Measurements from ENCODE around the gene SCD5. TPM values are rescaled to one million over a fixed set of nuclear protein-coding genes. Genes with fewer than 3 reads are reported as not detected.

SCD5 gene
- total and polyA plus RNA-seq, 2 donors (not counting 1 experiment from before 2014, with no cell fraction given): 0.03 TPM; not detected in 1

DNA sequence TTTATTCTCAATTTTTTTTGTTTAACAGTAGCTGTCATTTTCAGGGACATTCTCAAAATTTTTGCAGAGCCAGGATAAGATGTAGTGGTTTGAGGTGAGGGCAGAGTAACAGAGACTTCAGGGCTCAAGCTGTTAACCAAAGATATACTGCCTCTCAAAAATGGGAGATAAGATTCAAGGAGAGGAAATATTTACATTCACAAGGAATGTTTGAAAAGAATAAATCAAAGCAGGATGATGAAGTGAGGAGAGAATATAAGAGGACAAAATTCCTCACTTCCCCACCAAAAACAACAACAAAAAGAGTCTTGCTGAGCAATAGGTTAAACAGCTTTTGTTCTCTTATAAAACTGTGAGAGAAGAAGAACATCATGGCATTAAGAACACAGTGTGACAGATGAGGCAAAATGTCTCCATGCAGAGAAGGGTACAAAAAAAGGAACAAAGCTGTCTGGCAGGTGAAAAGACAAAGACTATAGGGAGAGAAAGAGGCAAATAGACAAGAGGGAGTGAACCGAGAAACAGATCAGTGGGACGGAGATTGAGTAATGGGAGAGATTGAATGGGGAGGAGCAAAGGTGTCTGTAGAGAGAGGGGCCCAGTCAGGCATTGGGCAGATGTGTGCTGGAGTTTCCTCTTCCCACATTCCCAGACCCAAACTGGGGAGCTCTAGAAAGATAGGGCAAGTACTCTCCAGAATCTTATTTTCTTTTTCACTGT lies 130.7 kb downstream of the SCD5 start:
- ChIA-PET POLR2A (no interaction called here), CTCF (no interaction called here)
- Histone ChIP-seq H3K36me3 (replicated peaks in 1 of 2; ENCODE audit: control extremely low read depth in 1 of 2, control insufficient read depth in 1 of 2, extremely low read depth in 1 of 2, insufficient read depth in 2 of 2, low read length in 1 of 2) (no peaks in the 10 kb centered on the region), H4K20me1 (ENCODE audit: control insufficient read depth, insufficient read depth, low read length, poor library complexity, severe bottlenecking) (no peaks in the 10 kb centered on the region), H3K4me1 (ENCODE audit: control insufficient read depth in 2 of 2, insufficient read depth in 2 of 2, low read length in 2 of 2) (no peaks in the 10 kb centered on the region), H3K9ac (ENCODE audit: low read length) (no peak overlapping the region), H3K9me3 (ENCODE audit: control extremely low read depth in 1 of 3, control insufficient read depth in 2 of 3, insufficient read depth in 1 of 3, low read length in 2 of 3) (no peaks in the 10 kb centered on the region), H3K27ac (ENCODE audit: low read length in 2 of 2) (no peak overlapping the region), H3K79me2 (ENCODE audit: control insufficient read depth, insufficient read depth, low read length) (no peaks in the 10 kb centered on the region), H3K4me2 (replicated peaks; ENCODE audit: low read depth, low read length, poor library complexity, severe bottlenecking) (no peak overlapping the region), H3K4me3 (ENCODE audit: control extremely low read depth in 1 of 5, extremely low read depth in 1 of 5, insufficient read depth in 1 of 5, low read depth in 2 of 5, low read length in 4 of 5) (no peak overlapping the region), H2AFZ (ENCODE audit: insufficient read depth, low read depth, low read length, poor library complexity, severe bottlenecking) (no peak overlapping the region), H3K27me3 (replicated peaks in 1 of 4; ENCODE audit: control extremely low read depth in 1 of 4, control insufficient read depth in 3 of 4, insufficient read depth in 4 of 4, low read length in 3 of 4) (no peaks in the 10 kb centered on the region)
- H3K4me3 Mint-ChIP-seq: no peak overlapping the region
- DNase-seq (no peak), ATAC-seq (ENCODE audit: low read depth) (no peak)
- WGBS (ENCODE audit: insufficient coverage): 92% methylated on average over 2 of the region's 2 CpGs
- no peak for TF ChIP-seq EZH2 (IDR thresholded peaks at IDR 0.05; ENCODE audit: borderline replicate concordance, insufficient read depth, low read depth, low read length, poor library complexity, severe bottlenecking)
- TF ChIP-seq, protein P1, sequence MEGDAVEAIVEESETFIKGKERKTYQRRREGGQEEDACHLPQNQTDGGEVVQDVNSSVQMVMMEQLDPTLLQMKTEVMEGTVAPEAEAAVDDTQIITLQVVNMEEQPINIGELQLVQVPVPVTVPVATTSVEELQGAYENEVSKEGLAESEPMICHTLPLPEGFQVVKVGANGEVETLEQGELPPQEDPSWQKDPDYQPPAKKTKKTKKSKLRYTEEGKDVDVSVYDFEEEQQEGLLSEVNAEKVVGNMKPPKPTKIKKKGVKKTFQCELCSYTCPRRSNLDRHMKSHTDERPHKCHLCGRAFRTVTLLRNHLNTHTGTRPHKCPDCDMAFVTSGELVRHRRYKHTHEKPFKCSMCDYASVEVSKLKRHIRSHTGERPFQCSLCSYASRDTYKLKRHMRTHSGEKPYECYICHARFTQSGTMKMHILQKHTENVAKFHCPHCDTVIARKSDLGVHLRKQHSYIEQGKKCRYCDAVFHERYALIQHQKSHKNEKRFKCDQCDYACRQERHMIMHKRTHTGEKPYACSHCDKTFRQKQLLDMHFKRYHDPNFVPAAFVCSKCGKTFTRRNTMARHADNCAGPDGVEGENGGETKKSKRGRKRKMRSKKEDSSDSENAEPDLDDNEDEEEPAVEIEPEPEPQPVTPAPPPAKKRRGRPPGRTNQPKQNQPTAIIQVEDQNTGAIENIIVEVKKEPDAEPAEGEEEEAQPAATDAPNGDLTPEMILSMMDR (IDR thresholded peaks at IDR 0.05): no peak
- no peak overlapping the region for H3K27ac Mint-ChIP-seq
- intact Hi-C loops (cut with micrococcal nuclease): no loop called here
- peaks cover 7% of the 10 kb centered on the region for H3K9me3 Mint-ChIP-seq (ENCODE audit: insufficient read depth)
- peaks cover 18% of the 10 kb centered on the region for H3K27me3 Mint-ChIP-seq
- no peaks in the 10 kb centered on the region for H3K4me1 Mint-ChIP-seq

DNA sequence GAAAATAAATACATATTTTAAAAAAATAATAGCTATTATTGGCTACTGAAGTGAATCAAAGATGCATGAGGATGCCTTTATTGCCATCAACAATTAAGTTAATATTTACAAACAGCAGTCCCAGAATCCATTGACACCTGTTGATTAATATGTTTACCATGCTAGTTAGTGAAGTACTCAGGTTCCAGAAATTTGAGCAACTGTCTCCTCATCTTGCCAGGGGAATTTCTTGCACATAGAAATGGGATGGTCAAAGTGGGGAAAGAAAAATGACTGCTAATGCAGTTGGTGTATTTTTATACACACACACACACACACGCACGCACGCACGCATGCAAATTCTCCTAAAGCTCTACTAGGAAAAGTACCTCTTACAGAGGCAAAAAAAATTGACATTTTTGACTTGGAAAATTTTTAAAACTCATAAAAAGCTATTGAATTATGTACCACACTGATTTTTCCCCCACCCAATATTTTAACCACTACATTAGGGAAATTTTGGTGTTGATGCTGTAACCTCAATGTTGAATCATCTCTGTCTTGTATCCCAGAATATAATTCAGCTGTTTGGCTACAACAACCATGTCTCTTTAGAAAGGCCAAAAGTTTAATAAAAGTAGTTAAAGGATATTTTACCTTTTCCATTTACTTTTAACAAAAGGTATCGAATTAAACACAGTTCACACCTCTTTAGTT lies 131.5 kb downstream of the SCD5 start:
- DNase-seq: no peak
- peaks cover 7% of the 10 kb centered on the region for H3K9me3 Mint-ChIP-seq (ENCODE audit: insufficient read depth)
- no peak overlapping the region for H3K4me3 Mint-ChIP-seq
- intact Hi-C loops (cut with micrococcal nuclease): no loop called here
- H3K4me1 Mint-ChIP-seq: no peaks in the 10 kb centered on the region
- Histone ChIP-seq H4K20me1 (ENCODE audit: control insufficient read depth, insufficient read depth, low read length, poor library complexity, severe bottlenecking) (no peaks in the 10 kb centered on the region), H3K36me3 (replicated peaks in 1 of 2; ENCODE audit: control extremely low read depth in 1 of 2, control insufficient read depth in 1 of 2, extremely low read depth in 1 of 2, insufficient read depth in 2 of 2, low read length in 1 of 2) (no peaks in the 10 kb centered on the region), H3K9ac (ENCODE audit: low read length) (no peak overlapping the region), H3K4me1 (ENCODE audit: control insufficient read depth in 2 of 2, insufficient read depth in 2 of 2, low read length in 2 of 2) (no peaks in the 10 kb centered on the region), H3K4me2 (replicated peaks; ENCODE audit: low read depth, low read length, poor library complexity, severe bottlenecking) (no peak overlapping the region), H3K27ac (ENCODE audit: low read length in 2 of 2) (no peak overlapping the region), H2AFZ (ENCODE audit: insufficient read depth, low read depth, low read length, poor library complexity, severe bottlenecking) (no peak overlapping the region), H3K9me3 (ENCODE audit: control extremely low read depth in 1 of 3, control insufficient read depth in 2 of 3, insufficient read depth in 1 of 3, low read length in 2 of 3) (no peaks in the 10 kb centered on the region), H3K27me3 (replicated peaks in 1 of 4; ENCODE audit: control extremely low read depth in 1 of 4, control insufficient read depth in 3 of 4, insufficient read depth in 4 of 4, low read length in 3 of 4) (no peaks in the 10 kb centered on the region), H3K79me2 (ENCODE audit: control insufficient read depth, insufficient read depth, low read length) (no peaks in the 10 kb centered on the region), H3K4me3 (ENCODE audit: control extremely low read depth in 1 of 5, extremely low read depth in 1 of 5, insufficient read depth in 1 of 5, low read depth in 2 of 5, low read length in 4 of 5) (no peak overlapping the region)
- POLR2A ChIA-PET: no interaction called here
- no peak overlapping the region for H3K27ac Mint-ChIP-seq
- TF ChIP-seq, protein P1 (IDR thresholded peaks at IDR 0.05): no peak
- CTCF ChIA-PET: no interaction called here
- ATAC-seq (ENCODE audit: low read depth): no peak
- H3K27me3 Mint-ChIP-seq: peaks cover 19% of the 10 kb centered on the region
- WGBS (ENCODE audit: insufficient coverage): no CpG with 5 or more reads among the region's 5 CpGs

Measured in B cell (primary cell).